ENCODE data around the gene ITGAL.

ITGAL gene

DNA sequence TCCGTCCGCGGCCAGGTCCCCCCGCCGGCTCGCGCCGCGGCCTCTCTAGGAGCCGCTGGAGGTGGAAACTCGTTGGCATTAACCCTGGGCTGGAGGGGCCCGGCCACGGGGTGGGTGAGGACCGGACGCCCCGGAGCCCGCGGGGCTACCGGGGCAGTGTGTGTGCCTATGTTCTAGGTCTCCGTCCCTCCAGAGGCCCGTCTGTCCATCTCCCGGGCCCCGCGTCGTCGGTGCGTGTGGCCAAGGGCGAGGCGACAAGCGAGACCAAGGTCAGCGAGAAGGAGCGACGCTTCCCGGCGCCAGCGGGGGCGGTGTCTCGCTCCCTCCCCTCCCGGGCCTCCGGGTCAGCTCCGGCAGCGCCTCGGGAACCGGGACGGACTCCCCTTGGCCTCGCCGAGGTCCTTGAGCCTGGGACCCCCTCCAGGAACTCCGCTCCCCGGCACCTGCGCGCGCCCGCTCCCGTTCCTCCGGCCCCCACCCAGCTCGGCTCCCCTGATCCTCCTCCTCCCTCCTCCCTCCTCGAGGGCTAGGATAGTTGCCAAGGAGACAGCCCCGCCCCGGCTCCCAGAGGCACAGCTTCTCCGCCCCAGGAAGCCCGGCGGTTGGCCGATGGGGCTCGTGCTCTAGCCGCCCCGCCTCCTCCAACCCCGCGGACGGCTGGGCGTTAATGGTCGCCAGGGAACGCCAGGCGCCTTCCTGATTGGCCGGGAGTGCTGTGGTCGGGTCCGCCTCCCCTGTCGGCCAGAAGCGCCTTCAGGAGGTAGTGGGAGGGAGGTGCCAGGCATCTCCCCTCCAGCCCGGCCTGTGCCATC lies 54.5 kb downstream of the ITGAL start:
- Histone ChIP-seq H3K27me3 (ENCODE audit: insufficient read depth, low read length) (no peaks in the 10 kb centered on the region), H3K4me1 (ENCODE audit: insufficient read depth, low read length, severe bottlenecking) (peaks cover 55% of the 10 kb centered on the region), H3K4me3 (ENCODE audit: low read depth, low read length, poor library complexity, severe bottlenecking) (peak overlapping the region; percentile 70), H3K9me3 (ENCODE audit: low read length) (no peaks in the 10 kb centered on the region), H3K9me2 (ENCODE audit: low read depth, low read length) (no peaks in the 10 kb centered on the region), H3K36me3 (ENCODE audit: insufficient read depth, low read length) (peaks cover 11% of the 10 kb centered on the region), H4K20me1 (ENCODE audit: insufficient read depth, low read length) (no peaks in the 10 kb centered on the region), H3K9ac (ENCODE audit: low read length) (peak overlapping the region; percentile 92), H3K27ac (ENCODE audit: low read depth, low read length, poor library complexity, severe bottlenecking) (peak overlapping the region; percentile 96), H3K4me2 (ENCODE audit: low read length) (peak overlapping the region; percentile 99), H2AFZ (ENCODE audit: low read length) (no peak overlapping the region), H3K79me2 (ENCODE audit: insufficient read depth, low read length) (no peaks in the 10 kb centered on the region), H3F3A (ENCODE audit: insufficient read depth, low read length) (peaks cover 4% of the 10 kb centered on the region; the same call in 1 of the 2 replicates)
- TF ChIP-seq, protein P1, sequence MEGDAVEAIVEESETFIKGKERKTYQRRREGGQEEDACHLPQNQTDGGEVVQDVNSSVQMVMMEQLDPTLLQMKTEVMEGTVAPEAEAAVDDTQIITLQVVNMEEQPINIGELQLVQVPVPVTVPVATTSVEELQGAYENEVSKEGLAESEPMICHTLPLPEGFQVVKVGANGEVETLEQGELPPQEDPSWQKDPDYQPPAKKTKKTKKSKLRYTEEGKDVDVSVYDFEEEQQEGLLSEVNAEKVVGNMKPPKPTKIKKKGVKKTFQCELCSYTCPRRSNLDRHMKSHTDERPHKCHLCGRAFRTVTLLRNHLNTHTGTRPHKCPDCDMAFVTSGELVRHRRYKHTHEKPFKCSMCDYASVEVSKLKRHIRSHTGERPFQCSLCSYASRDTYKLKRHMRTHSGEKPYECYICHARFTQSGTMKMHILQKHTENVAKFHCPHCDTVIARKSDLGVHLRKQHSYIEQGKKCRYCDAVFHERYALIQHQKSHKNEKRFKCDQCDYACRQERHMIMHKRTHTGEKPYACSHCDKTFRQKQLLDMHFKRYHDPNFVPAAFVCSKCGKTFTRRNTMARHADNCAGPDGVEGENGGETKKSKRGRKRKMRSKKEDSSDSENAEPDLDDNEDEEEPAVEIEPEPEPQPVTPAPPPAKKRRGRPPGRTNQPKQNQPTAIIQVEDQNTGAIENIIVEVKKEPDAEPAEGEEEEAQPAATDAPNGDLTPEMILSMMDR (IDR thresholded peaks at IDR 0.05; ENCODE audit: low read length) = peak; percentile 17; the same call in 1 of the 2 replicates
- no peak for TF ChIP-seq EZH2 (IDR thresholded peaks at IDR 0.05; ENCODE audit: borderline replicate concordance, low read length)

DNA sequence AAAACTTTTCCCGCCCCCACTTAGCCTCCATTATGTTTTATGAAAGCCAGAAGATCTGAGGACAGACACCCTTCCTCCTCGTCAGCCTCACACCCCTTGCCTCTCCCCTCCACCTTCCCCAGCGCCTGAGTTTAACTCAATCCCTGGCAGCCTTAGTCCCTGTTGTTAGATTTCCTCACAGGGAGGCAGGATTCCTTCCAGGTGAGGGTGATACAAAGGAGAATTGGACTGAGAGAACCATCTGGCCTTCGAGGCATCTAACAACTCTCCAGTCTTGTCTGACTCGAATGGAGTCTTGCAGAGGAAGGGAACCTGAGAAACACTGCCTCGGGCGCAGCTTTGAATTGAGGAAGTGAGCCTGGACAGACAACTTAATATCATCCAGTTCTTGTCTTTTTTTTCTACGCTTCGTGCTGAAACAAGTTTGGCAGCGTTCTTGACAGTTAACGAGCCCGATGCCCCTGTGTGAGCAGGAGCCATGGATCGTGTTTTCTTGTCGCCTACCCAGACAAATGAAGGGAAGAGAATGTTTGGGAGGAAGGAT lies 55.2 kb downstream of the ITGAL start:
- Histone ChIP-seq H3K9ac (ENCODE audit: low read length) (peak overlapping the region; percentile 88), H3K4me1 (ENCODE audit: insufficient read depth, low read length, severe bottlenecking) (peaks cover 55% of the 10 kb centered on the region), H3K9me2 (ENCODE audit: low read depth, low read length) (no peaks in the 10 kb centered on the region), H2AFZ (ENCODE audit: low read length) (no peak overlapping the region), H3K4me3 (ENCODE audit: low read depth, low read length, poor library complexity, severe bottlenecking) (peak overlapping the region; percentile 70), H3K79me2 (ENCODE audit: insufficient read depth, low read length) (no peaks in the 10 kb centered on the region), H3K9me3 (ENCODE audit: low read length) (no peaks in the 10 kb centered on the region), H4K20me1 (ENCODE audit: insufficient read depth, low read length) (no peaks in the 10 kb centered on the region), H3K27me3 (ENCODE audit: insufficient read depth, low read length) (no peaks in the 10 kb centered on the region), H3F3A (ENCODE audit: insufficient read depth, low read length) (peaks cover 4% of the 10 kb centered on the region; the same call in 1 of the 2 replicates), H3K27ac (ENCODE audit: low read depth, low read length, poor library complexity, severe bottlenecking) (peak overlapping the region; percentile 96), H3K4me2 (ENCODE audit: low read length) (peak overlapping the region; percentile 99), H3K36me3 (ENCODE audit: insufficient read depth, low read length) (peaks cover 12% of the 10 kb centered on the region)
- no peak for TF ChIP-seq EZH2 (IDR thresholded peaks at IDR 0.05; ENCODE audit: borderline replicate concordance, low read length)
- TF ChIP-seq, protein P1 (IDR thresholded peaks at IDR 0.05; ENCODE audit: low read length) = no peak

DNA sequence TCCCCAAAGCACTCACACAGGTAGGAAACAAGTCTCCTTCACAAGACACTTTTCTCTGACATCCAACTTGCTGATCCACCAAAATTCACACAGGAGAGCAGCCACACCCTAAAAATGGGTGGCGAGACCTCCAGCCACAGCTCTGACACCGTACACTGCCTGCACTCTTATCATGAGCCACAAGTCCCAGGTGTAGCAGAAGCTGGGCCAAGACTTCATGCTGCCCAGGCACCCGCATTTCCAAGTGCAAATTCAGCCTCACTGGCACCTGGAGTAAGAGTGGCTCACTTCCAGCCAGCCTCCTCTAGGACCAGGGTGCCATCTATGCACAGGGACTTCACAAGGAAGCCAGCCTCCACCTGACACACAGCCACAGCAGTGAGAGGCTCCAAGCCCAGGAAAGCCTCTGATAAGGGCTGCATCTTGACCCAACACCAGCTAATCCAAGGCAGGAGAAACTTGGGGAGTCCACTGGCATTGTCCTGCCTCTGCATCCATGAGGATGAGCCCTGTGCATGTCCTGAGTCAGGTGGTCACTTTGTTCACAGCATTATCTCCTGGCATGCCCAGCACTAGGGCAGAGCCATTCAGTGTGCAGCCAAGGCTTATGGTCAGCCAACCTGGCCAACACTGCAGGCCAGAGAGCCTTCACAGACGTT lies 56.4 kb downstream of the ITGAL start:
- Histone ChIP-seq H3K79me2 (ENCODE audit: insufficient read depth, low read length) (no peaks in the 10 kb centered on the region), H3K4me2 (ENCODE audit: low read length) (no peak overlapping the region), H3K27ac (ENCODE audit: low read depth, low read length, poor library complexity, severe bottlenecking) (peak overlapping the region; percentile 96), H4K20me1 (ENCODE audit: insufficient read depth, low read length) (no peaks in the 10 kb centered on the region), H3K9me3 (ENCODE audit: low read length) (no peaks in the 10 kb centered on the region), H3K27me3 (ENCODE audit: insufficient read depth, low read length) (no peaks in the 10 kb centered on the region), H3K4me1 (ENCODE audit: insufficient read depth, low read length, severe bottlenecking) (peaks cover 53% of the 10 kb centered on the region), H3K9ac (ENCODE audit: low read length) (peak overlapping the region; percentile 5; the same call in 1 of the 2 replicates), H3K9me2 (ENCODE audit: low read depth, low read length) (no peaks in the 10 kb centered on the region), H3F3A (ENCODE audit: insufficient read depth, low read length) (peaks cover 4% of the 10 kb centered on the region; the same call in 1 of the 2 replicates), H3K4me3 (ENCODE audit: low read depth, low read length, poor library complexity, severe bottlenecking) (no peak overlapping the region), H3K36me3 (ENCODE audit: insufficient read depth, low read length) (peaks cover 13% of the 10 kb centered on the region), H2AFZ (ENCODE audit: low read length) (no peak overlapping the region)
- TF ChIP-seq, protein P1 (IDR thresholded peaks at IDR 0.05; ENCODE audit: low read length) = no peak
- no peak for TF ChIP-seq EZH2 (IDR thresholded peaks at IDR 0.05; ENCODE audit: borderline replicate concordance, low read length)
